Nephron progenitor cell (in vitro differentiated cells): ENCODE data around the gene ABHD2.

Experiments
- DNase-seq: peaks from one replicate; pipeline ENCODE4 v3.0.0; 2021
- H3K27ac Mint-ChIP-seq: 2 replicates; pipeline ENCODE4 v1.8.0; 2021; ENCODE audit warnings: mild to moderate bottlenecking, moderate library complexity, mixed read lengths
- H3K27me3 Mint-ChIP-seq: 2 replicates; pipeline ENCODE4 v1.8.0; 2021; ENCODE audit warnings: mild to moderate bottlenecking, low read depth, mixed read lengths; ENCODE audit not compliant: poor library complexity
- H3K36me3 Mint-ChIP-seq: 2 replicates; pipeline ENCODE4 v1.8.0; 2021; ENCODE audit warnings: low read depth, mixed read lengths
- H3K4me1 Mint-ChIP-seq: 2 replicates; pipeline ENCODE4 v1.8.0; 2021; ENCODE audit warnings: mixed read lengths
- H3K4me3 Mint-ChIP-seq: 2 replicates; pipeline ENCODE4 v1.8.0; 2021; ENCODE audit warnings: mild to moderate bottlenecking, moderate library complexity, mixed read lengths
- H3K9me3 Mint-ChIP-seq: 2 replicates; pipeline ENCODE4 v1.8.0; 2021; ENCODE audit warnings: mild to moderate bottlenecking, moderate library complexity, mixed read lengths
- TF ChIP-seq, protein P1 (sequence below): fragments of 200-600 bp; sonication (generic); IDR thresholded peaks from 2 replicates; pipeline ENCODE4 v1.5.0; 2021; ENCODE audit warnings: antibody characterized with exemption

ABHD2 gene

DNA sequence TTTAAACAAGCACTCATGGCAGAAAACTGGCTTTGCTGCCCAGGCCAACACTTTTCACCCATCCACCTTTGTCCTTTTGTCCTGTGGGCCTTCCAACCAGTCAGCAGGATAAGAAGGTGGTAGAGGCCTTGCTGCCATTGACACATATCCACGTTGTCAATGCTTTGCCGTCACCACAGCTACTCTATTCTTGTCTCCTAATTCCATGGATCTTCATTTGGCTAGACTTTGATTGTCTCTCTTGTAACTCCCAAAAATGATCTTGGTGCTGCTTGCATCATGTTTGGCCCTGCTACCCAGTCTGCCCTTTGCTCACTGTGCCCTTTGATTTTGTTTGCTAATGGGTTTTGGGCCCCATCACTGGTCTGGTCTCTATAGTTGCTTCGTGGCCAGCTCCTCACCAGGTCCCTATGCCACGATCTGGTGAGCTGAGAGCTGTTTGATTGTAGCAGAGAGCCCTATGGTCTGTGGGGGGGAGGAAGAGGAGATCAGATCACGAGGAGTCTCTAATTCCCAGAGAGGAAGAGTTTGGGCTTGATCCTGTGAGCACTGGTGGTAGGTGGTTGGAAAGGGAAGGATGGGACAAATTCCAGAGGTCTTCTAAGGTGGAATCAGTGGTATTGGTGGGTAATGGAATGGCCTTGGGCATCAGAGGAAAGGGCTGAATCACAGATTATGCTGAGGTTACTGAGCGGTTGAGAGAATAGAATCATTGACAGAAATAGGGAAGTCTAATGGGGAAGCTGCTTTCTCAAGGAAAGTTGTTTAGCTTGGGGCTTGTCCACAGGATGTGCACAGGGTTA, 40.3 kb downstream of the ABHD2 start:
- Mint-ChIP-seq H3K4me3 (no peak overlapping the region), H3K27me3 (no peaks in the 10 kb centered on the region), H3K36me3 (peaks cover 25% of the 10 kb centered on the region), H3K9me3 (no peaks in the 10 kb centered on the region), H3K27ac (no peak overlapping the region), H3K4me1 (peaks cover 20% of the 10 kb centered on the region)
- TF ChIP-seq, protein P1, sequence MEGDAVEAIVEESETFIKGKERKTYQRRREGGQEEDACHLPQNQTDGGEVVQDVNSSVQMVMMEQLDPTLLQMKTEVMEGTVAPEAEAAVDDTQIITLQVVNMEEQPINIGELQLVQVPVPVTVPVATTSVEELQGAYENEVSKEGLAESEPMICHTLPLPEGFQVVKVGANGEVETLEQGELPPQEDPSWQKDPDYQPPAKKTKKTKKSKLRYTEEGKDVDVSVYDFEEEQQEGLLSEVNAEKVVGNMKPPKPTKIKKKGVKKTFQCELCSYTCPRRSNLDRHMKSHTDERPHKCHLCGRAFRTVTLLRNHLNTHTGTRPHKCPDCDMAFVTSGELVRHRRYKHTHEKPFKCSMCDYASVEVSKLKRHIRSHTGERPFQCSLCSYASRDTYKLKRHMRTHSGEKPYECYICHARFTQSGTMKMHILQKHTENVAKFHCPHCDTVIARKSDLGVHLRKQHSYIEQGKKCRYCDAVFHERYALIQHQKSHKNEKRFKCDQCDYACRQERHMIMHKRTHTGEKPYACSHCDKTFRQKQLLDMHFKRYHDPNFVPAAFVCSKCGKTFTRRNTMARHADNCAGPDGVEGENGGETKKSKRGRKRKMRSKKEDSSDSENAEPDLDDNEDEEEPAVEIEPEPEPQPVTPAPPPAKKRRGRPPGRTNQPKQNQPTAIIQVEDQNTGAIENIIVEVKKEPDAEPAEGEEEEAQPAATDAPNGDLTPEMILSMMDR = no peak
- DNase-seq = no peak

DNA sequence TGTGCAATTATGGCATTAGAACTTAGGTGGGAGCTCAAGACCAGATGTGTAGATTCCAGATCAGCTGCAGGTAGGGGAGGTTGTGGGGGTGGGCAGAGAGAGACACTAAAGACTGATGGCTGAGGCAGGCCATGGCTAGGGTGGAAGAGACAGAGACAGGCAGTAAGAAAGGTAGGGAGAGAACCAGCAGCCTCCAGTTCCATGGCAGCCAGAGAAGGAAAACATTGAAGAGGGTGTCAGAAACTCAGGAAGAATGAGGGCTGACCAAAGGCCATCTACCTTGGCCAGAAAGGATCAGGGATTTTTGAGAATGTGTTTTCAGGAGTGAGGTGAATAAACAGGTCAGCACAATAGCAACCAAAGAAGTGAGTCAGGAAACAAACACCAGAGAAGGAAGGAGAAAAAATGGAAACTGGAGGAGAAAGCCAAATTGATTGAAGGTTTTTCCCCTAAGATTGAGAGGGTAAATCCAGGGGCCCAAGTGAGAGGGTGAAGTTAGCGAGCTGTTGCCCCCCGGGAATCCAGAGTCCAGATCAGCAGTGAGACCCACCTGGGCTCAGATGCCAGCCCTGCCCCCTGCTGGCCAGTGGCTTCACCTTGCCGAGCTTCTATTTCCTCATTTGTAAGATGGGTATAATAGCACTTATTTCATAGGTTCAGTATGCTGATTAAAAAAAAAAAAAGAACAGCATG, 41.0 kb downstream of the ABHD2 start:
- H3K27me3 Mint-ChIP-seq = no peaks in the 10 kb centered on the region
- TF ChIP-seq, protein P1 = peak; percentile 80
- H3K4me1 Mint-ChIP-seq = peaks cover 20% of the 10 kb centered on the region
- peaks cover 22% of the 10 kb centered on the region for H3K36me3 Mint-ChIP-seq
- H3K27ac Mint-ChIP-seq = no peak overlapping the region
- no peak overlapping the region for H3K4me3 Mint-ChIP-seq
- no peaks in the 10 kb centered on the region for H3K9me3 Mint-ChIP-seq
- DNase-seq = peak; percentile 70

DNA sequence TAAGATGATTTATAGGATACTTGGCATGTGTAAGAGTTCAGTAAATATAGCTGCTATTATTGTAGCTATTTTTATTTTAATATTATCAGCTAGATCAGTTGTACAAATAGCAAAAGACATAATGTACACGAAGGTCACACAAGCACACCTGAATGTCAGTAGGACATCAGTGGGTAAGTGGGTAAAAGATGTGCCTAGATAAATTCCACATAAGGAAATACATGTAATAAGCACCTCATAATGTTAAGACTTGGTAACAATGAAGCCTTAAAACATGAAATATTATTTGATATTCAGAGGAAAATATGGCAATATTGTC, 41.5 kb downstream of the ABHD2 start:
- Mint-ChIP-seq H3K4me3 (no peak overlapping the region), H3K27me3 (no peaks in the 10 kb centered on the region)

DNA sequence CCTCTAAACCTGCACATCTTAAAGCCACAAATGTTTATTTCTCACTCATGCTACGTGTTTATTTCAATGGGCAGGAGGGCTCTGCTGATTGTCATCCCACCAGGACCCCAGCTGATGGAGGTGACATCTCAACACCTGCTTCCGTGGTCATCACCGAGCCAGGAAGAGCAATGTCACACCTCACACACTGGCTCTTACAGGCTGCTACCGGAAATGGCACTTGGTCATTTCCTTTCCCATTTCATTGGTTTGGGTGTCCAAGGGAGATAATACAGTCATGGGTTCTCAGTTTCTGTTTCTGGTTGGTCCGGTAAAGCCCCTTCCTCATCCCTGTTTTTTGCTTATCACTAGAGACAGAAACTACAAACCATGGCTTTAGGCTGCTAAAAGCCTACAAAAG, 41.9 kb downstream of the ABHD2 start:
- no peak for DNase-seq
- H3K4me3 Mint-ChIP-seq = no peak overlapping the region
- H3K36me3 Mint-ChIP-seq = peaks cover 22% of the 10 kb centered on the region
- H3K27ac Mint-ChIP-seq = no peak overlapping the region
- no peaks in the 10 kb centered on the region for H3K27me3 Mint-ChIP-seq
- TF ChIP-seq, protein P1 = no peak
- no peaks in the 10 kb centered on the region for H3K9me3 Mint-ChIP-seq
- peaks cover 20% of the 10 kb centered on the region for H3K4me1 Mint-ChIP-seq

More for the DNA sequence above, 41.5 kb downstream of the ABHD2 start:
- Mint-ChIP-seq H3K27ac (no peak overlapping the region), H3K9me3 (no peaks in the 10 kb centered on the region), H3K4me1 (peaks cover 20% of the 10 kb centered on the region), H3K36me3 (peaks cover 22% of the 10 kb centered on the region)
- TF ChIP-seq, protein P1 = no peak
- no peak for DNase-seq

DNA sequence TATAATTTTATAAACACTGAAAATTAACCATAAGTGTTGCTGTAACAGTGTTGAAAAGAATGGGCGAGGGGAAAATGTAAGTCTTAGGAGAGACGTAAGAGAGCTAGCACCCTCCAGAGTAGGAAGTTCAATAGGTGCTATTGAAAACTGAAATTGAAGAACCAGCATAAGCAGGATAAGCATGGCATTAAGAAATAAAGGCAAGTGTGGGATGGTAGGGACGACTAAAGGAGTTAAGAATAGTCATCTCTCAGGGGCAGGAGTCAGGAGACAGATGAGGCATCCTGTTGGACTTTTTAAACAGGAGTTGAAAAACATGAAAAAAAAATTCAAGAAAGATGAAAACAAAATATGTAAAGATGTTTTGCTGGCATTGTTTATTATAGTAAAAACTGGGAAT, 43.5 kb downstream of the ABHD2 start:
- H3K27ac Mint-ChIP-seq = no peak overlapping the region
- TF ChIP-seq, protein P1 = no peak
- no peak for DNase-seq
- no peaks in the 10 kb centered on the region for H3K9me3 Mint-ChIP-seq
- peaks cover 6% of the 10 kb centered on the region for H3K4me1 Mint-ChIP-seq
- no peak overlapping the region for H3K4me3 Mint-ChIP-seq
- H3K27me3 Mint-ChIP-seq = no peaks in the 10 kb centered on the region
- peaks cover 17% of the 10 kb centered on the region for H3K36me3 Mint-ChIP-seq
